ENCODE measurements around the gene CYP4F3. TPM values are rescaled to one million over a fixed set of nuclear protein-coding genes. Genes with fewer than 3 reads are reported as not detected.

Gene CYP4F3
- total RNA-seq, 1 donor from 2014 or later, result not detected

Other genes starting within 250 kb of the CYP4F3 start
- gene AKAP8L, start 221.9 kb upstream of the CYP4F3 start, total RNA-seq, result 67.7 and 106 TPM in 2 replicates
- 59.6 and 84.4 TPM in 2 replicates for gene WIZ, start 190.9 kb upstream of the CYP4F3 start, total RNA-seq
- 18.1 and 18.6 TPM in 2 replicates for gene RASAL3, start 176.4 kb upstream of the CYP4F3 start, total RNA-seq
- gene PGLYRP2, start 161.4 kb upstream of the CYP4F3 start, total RNA-seq, result 0.29 TPM in 1 of 2 replicates, not detected in the other
- gene CYP4F22, start 132.4 kb upstream of the CYP4F3 start, total RNA-seq, result 0.06 TPM in 1 of 2 replicates, not detected in the other
- gene CYP4F8, start 25.7 kb upstream of the CYP4F3 start, total RNA-seq, result not detected in 2 replicates
- gene CYP4F12, start 32.2 kb downstream of the CYP4F3 start, total RNA-seq, result not detected in 2 replicates
- not detected in 2 replicates for gene OR10H2, start 87.1 kb downstream of the CYP4F3 start, total RNA-seq
- not detected in 2 replicates for gene OR10H3, start 97.1 kb downstream of the CYP4F3 start, total RNA-seq
- not detected in 2 replicates for gene OR10H5, start 146.8 kb downstream of the CYP4F3 start, total RNA-seq
- gene OR10H1, start 174.8 kb downstream of the CYP4F3 start, total RNA-seq, result not detected in 2 replicates